Large intestine (tissue), 3 donors: ENCODE data around the gene BSN. TPM values are rescaled to one million over a fixed set of nuclear protein-coding genes. Genes with fewer than 3 reads are reported as not detected.

Experiments
- DNase-seq, 2 donors: peaks; one replicate each; pipeline versions ENCODE4 v3.0.0 to v3.0.0-alpha.2; 2013
- H3K27ac ChIP-seq: one replicate; pipeline ENCODE4 v1.5.1; 2013; ENCODE audit warnings: low read length
- H3K27me3 ChIP-seq: 2 replicates; pipeline ENCODE4 v1.6.1; 2013; ENCODE audit warnings: low read length; ENCODE audit not compliant: control insufficient read depth, insufficient read depth
- H3K36me3 ChIP-seq: 2 replicates; pipeline ENCODE4 v1.6.1; 2013; ENCODE audit warnings: low read length; ENCODE audit not compliant: control insufficient read depth, insufficient read depth
- H3K4me1 ChIP-seq: one replicate; pipeline ENCODE4 v1.6.1; 2013; ENCODE audit warnings: low read length; ENCODE audit not compliant: control insufficient read depth, insufficient read depth
- H3K4me3 ChIP-seq: one replicate; pipeline ENCODE4 v1.5.1; 2013; ENCODE audit warnings: low read length
- H3K9me3 ChIP-seq: one replicate; pipeline ENCODE4 v1.6.1; 2013; ENCODE audit warnings: mild to moderate bottlenecking, low read depth, low read length, moderate library complexity; ENCODE audit not compliant: control insufficient read depth
- WGBS: methylation state at CpG from one replicate; pipeline ENCODE4 v1.1.5; 2013; ENCODE audit warnings: low lambda C conversion rate; ENCODE audit not compliant: insufficient coverage; 5-methylcytosine and 5-hydroxymethylcytosine counted together
- polyA plus RNA-seq: library from polyadenylated mRNA; unstranded; fragments of 120-200 nt; gene quantifications from one replicate; pipeline ENCODE4 v1.2.1, GENCODE V29; 2013

Gene BSN
- polyA plus RNA-seq, 1 donor, result 1.3 TPM

DNA sequence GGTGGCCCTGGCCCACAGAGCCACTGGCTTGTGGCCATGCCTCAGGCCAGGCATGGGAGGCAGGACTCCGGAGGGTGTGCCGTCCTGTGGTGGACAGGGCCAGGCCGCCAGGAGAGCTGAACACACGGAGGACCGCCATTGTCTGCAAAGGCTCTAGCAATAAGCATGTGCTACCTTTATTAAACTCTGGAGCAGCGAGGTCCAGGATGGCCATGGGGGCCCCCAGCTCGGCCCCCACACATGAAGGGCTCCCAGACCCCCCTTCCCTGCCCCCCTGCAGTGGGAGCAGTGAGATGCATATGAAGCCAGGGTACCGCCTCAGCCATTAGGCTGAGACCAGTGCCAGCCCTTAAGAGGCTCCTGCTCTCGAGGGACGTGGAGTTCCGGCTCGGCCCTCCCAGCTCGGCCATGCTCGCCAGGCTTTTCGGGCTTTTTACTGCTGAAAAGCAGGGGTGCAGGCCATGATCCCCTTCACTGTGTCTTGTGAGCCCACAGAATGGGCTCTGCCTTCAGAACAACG, 162.5 kb downstream of the BSN start:
- DNase-seq, result no peak
- no CpG with 5 or more reads among the region's 16 CpGs for WGBS
- Histone ChIP-seq H3K4me3 (no peak overlapping the region), H3K27ac (no peak overlapping the region), H3K4me1 (peaks cover 15% of the 10 kb centered on the region), H3K36me3 (peaks cover 64% of the 10 kb centered on the region), H3K9me3 (peaks cover 11% of the 10 kb centered on the region), H3K27me3 (no peaks in the 10 kb centered on the region)

DNA sequence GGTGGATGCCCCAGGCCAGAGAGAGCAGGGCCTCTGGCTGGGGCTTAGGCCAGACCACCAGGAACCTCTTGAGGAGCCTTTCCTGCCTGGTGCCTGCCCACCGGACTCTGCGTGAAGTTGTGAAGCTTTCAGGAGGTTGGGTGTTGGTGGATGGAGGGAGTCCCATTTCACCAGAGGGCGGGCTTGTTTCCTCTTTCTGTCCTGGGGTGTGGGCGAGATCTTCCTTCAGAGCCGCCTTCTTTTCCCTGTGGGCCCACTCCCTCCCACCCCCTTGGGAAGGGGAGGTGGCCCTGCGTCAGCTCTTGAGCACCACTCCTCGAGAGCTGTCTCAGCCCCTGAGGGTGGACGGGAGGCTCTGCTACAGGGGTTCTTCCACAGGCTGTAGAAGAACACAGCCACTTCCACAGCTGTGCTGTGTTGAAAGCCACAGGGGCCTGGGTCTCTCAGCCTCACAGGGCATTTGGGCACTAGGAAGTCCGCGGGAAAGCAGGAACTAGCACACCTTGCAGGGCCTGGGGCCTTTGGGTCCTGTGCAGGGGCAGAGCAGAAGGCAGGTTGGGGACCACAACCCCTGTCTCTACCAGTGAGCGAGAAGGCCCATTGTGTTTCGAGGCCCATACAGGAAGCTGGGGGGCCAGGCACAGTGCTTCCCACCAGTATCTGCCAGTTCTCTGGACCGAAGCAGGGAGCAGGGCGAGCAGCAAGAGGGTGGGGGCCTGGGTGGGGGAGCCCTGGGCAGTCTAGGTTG, 163.1 kb downstream of the BSN start:
- Histone ChIP-seq H3K27me3 (no peaks in the 10 kb centered on the region), H3K9me3 (peaks cover 11% of the 10 kb centered on the region), H3K4me1 (peaks cover 16% of the 10 kb centered on the region), H3K4me3 (no peak overlapping the region), H3K27ac (no peak overlapping the region), H3K36me3 (peaks cover 68% of the 10 kb centered on the region)
- DNase-seq, result no peak
- no CpG with 5 or more reads among the region's 14 CpGs for WGBS

DNA sequence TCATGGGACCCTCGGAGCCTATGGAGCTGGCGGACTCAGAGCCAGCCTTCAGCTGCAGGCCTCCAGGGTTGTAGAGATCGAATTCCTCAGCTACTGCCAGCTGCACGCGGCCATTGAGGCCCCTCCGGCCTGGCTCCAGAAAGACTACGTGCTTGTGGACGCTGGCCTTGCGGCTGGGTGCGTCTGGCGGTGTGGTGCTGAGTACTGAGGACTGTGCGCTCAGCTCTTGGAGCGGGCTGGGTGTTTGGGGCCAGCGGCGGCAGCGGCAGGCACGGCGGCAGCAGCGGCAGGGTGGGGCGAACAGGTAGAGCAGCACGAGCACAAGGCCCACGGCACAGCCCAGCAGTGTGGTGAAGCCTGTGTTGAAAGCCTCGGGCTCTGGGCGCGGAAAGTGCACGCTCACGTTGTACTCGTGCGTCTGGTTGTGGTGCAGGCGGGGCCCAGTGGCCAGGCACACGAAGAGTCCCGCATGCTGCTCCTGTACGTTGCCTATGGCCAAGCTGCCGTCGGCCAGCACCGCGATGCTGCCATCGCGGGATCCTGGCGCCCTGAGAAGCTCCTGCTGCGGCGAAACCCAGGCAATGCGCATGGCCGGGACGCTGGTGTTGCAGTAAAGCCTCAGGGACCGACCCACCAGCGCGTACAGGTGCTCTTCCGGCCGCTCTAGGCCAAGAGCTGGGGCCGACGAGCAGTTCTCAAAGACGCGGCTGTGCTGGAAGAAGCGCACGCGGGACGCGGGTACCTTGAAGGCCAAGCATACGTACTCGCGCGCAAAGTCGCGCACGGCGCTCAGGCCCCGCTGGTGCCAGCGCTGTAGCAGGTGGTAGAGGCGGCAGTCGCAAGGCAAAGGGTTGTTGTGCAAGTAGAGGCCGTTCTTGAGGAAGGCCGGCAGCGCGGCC, 163.9 kb downstream of the BSN start:
- H3K4me3 ChIP-seq, result no peak overlapping the region
- H3K4me1 ChIP-seq, result peaks cover 22% of the 10 kb centered on the region
- no peak overlapping the region for H3K27ac ChIP-seq
- peaks cover 65% of the 10 kb centered on the region for H3K36me3 ChIP-seq
- no peak for DNase-seq
- WGBS, result no CpG with 5 or more reads among the region's 75 CpGs
- no peaks in the 10 kb centered on the region for H3K27me3 ChIP-seq
- peaks cover 11% of the 10 kb centered on the region for H3K9me3 ChIP-seq

DNA sequence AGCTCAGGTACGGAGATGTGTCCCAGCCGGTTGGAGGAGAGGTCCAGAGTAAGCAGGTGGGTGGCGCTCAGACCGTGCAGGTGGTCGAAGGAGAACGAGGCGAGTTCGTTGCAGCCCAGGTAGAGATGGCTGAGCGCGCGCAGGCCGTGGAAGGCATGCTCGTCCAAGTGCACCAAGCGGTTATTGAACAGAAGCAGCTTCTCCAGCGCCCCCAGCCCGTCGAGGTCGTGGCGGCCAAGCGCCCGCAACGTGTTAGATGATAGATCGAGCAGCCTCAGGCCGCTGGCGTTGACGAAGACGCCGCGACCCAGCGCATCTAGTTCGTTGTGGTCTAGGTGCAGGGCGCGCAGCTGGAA, 164.6 kb downstream of the BSN start:
- no peak for DNase-seq
- no CpG with 5 or more reads among the region's 33 CpGs for WGBS
- H3K4me3 ChIP-seq, result peak overlapping the region; percentile 44
- peaks cover 22% of the 10 kb centered on the region for H3K4me1 ChIP-seq
- peaks cover 11% of the 10 kb centered on the region for H3K9me3 ChIP-seq
- H3K27me3 ChIP-seq, result no peaks in the 10 kb centered on the region
- H3K36me3 ChIP-seq, result peaks cover 59% of the 10 kb centered on the region
- no peak overlapping the region for H3K27ac ChIP-seq

DNA sequence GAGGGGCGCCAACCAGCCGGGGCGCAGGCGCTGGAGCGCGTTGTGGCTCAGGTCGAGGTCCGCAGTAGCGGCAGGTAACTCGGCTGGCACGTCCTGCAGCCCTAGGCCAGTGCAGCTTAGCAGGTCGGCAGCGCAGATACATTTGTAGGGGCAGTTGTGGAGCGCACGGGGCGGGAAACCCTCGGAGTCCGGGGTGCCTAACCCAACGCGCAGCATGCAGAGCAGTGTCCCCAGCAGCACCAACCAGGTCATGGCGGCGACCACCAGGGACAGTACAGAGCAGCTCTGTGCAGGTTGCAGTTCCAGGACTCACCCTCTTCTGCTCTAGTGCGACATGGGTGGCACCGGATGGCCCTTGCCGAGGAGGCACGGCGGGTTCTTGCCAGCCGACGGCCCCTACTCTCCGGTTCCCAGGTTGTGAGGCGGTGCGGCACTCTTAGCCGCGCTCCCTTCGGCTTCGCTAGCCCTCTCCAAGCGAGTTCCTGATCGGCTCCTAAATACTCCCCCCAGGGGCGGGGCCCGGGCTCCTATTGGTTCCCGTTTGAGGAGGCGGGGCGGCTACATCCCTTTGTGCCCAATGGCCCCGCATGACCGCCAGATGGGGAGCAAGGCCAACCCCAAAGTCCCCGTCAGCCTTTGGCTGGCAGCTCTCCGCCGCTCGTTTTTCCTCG, 165.1 kb downstream of the BSN start, which contains the start of gene AMIGO3:
AMIGO3 (minus strand) TSS at position 471 of the 671 bp plus-strand sequence; CDS start at position 252, 219 bp downstream.
- Histone ChIP-seq H3K27ac (peak within 1 kb of the TSS; percentile 55), H3K9me3 (peaks cover 11% of the 10 kb centered on the region), H3K27me3 (no peaks in the 10 kb centered on the region), H3K4me1 (peaks cover 24% of the 10 kb centered on the region), H3K4me3 (peak within 1 kb of the TSS; percentile 44), H3K36me3 (peaks cover 54% of the 10 kb centered on the region)
- WGBS, result no CpG with 5 or more reads among the region's 50 CpGs
- peak; percentile 78 to 93 for DNase-seq

Other genes starting within 250 kb of the BSN start
- 48.6 TPM for gene USP4, start 214.4 kb upstream of the BSN start, polyA plus RNA-seq
- gene GPX1, start 196.1 kb upstream of the BSN start, polyA plus RNA-seq, result 218 TPM
- 332 TPM for gene RHOA, start 142.5 kb upstream of the BSN start, polyA plus RNA-seq
- 23.7 TPM for gene TCTA, start 142.1 kb upstream of the BSN start, polyA plus RNA-seq
- 42.3 TPM for gene AMT, start 132.0 kb upstream of the BSN start, polyA plus RNA-seq
- 14.8 TPM for gene NICN1, start 125.2 kb upstream of the BSN start, polyA plus RNA-seq
- gene DAG1, start 84.2 kb upstream of the BSN start, polyA plus RNA-seq, result 41.7 TPM
- 84.3 TPM for gene APEH, start 119.9 kb downstream of the BSN start, polyA plus RNA-seq
- gene MST1, start 135.0 kb downstream of the BSN start, polyA plus RNA-seq, result 464 TPM
- gene RNF123, start 135.1 kb downstream of the BSN start, polyA plus RNA-seq, result 35.6 TPM
- 1.3 TPM for gene AMIGO3, start 165.2 kb downstream of the BSN start, polyA plus RNA-seq
- 17.8 TPM for gene GMPPB, start 169.5 kb downstream of the BSN start, polyA plus RNA-seq
- 27.1 TPM for gene IP6K1, start 232.1 kb downstream of the BSN start, polyA plus RNA-seq
- gene CDHR4, start 245.4 kb downstream of the BSN start, polyA plus RNA-seq, result 0.10 TPM
- 4.6 TPM for gene INKA1, start 248.8 kb downstream of the BSN start, polyA plus RNA-seq